ENCODE measurements around the gene PEAR1.

PEAR1 gene

DNA sequence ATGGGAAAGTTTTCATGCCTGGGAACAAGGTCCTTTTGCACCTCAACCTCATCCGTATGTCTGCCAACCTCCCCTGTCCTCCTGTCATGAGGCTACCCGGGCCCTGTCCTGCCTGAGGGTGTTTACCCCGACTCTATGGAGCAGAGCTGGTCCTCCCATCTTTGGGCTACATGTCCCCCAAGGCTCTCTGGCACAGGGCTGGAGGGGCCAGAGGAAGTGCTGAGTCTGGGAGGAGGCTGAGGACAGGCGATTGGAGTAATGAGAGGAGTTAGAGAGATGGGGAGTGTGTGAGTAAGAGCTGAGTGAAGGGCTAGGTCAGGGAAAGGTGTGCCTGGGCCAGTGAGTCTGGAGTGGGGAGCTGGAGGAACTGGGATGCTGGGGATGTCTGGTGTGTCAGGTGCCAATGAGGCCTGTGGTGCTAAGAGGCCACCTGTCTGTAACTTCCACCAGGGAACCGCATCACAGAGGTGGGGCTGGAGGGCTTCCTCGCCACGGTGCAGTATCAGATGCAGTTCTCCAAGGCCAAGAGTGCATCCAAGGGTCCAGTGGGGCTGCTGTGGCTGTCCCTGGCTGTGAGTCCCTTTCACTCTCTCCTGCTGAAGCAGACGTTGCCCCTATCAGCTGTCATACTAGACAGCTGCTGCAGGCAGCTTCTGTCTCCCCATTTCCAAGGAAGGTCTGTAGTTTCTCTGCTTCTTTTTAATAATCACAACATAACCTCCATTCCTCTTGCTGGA lies 38.6 kb downstream of the PEAR1 start:
- H3K36me3 ChIP-seq (ENCODE audit: insufficient read depth, low read length), result peaks cover 2% of the 10 kb centered on the region; the same call in 1 of the 2 replicates
- H3K4me1 ChIP-seq (ENCODE audit: insufficient read depth, low read length), result peaks cover 3% of the 10 kb centered on the region; the same call in 1 of the 2 replicates
- H3K9ac ChIP-seq (ENCODE audit: low read depth, low read length), result no peak overlapping the region
- H3K9me3 ChIP-seq (ENCODE audit: control insufficient read depth, insufficient read depth, low read length), result no peaks in the 10 kb centered on the region

DNA sequence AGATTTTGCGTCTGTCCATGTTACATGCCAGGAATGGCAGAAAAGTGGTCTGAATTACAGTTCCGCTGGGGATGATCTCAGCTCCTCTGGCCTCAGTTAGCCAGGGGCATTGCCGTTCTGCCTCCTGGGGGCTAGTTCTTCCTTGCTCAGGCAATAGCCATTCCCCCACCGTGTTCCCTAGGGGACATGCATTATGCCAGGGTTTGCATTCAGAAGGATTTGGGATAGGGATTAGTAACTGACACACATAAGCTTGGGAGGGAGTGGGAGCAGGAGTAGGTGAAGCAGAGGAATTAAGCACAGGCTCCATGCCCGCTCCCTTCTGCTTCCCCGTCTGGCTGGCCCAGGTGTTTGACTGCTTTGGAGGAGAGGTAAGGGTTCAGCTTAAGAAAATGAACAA lies 39.6 kb downstream of the PEAR1 start:
- Histone ChIP-seq H3K9me3 (ENCODE audit: control insufficient read depth, insufficient read depth, low read length) (no peaks in the 10 kb centered on the region), H3K36me3 (ENCODE audit: insufficient read depth, low read length) (peaks cover 2% of the 10 kb centered on the region; the same call in 1 of the 2 replicates), H3K9ac (ENCODE audit: low read depth, low read length) (no peak overlapping the region), H3K4me1 (ENCODE audit: insufficient read depth, low read length) (peaks cover 3% of the 10 kb centered on the region; the same call in 1 of the 2 replicates)

DNA sequence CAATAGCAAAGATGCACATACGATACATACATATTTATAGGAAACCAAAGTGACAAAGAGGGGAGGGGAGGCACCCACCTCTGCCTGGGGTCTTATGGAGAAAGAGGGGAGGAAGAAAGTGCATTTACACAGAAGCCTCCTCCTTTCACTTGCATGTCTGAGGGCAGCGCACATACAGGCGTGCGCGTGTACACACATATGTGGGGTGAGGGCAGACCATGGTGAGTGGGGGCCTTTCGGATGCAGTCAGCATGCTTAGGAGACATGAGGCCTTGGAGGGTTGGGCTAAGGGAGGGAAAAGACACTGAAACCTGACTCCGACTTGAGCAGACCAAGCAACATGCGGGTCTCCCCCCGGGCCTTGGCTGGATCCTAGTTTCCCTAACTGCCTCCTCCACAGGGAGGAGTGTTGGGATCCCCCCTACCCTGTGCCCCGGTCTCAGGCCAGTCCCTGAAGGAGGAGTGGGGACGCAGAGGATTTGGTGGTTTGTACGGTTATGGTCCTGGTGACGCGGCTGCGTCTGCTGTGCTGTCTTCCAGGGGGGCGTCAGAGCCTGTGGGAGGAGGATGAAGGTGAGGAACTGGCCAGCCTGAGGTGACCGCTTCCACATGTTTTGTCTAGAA lies 42.1 kb downstream of the PEAR1 start:
- Histone ChIP-seq H3K4me1 (ENCODE audit: insufficient read depth, low read length) (peaks cover 3% of the 10 kb centered on the region; the same call in 1 of the 2 replicates), H3K9ac (ENCODE audit: low read depth, low read length) (no peak overlapping the region), H3K36me3 (ENCODE audit: insufficient read depth, low read length) (peaks cover 8% of the 10 kb centered on the region), H3K9me3 (ENCODE audit: control insufficient read depth, insufficient read depth, low read length) (no peaks in the 10 kb centered on the region)

DNA sequence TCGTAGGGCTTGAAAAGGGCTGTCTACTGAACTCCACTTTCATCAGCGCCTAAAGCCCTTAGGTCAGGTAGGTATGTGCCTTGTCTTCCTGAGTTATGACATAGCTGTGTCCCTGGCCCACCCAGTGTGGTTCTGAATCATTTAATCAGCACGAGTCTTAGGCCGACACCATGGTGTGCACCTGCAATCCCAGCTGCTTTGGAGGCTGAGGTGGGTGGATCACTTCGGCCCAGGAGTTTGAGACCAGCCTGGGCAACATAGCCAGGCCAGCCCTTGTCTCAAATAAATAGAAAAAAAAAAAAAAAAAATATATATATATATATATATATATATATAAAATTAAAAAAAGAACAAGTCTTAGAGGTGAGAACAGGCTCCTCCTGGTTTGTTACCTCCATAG lies 42.7 kb downstream of the PEAR1 start:
- peaks cover 3% of the 10 kb centered on the region; the same call in 1 of the 2 replicates for H3K4me1 ChIP-seq (ENCODE audit: insufficient read depth, low read length)
- no peak overlapping the region for H3K9ac ChIP-seq (ENCODE audit: low read depth, low read length)
- H3K36me3 ChIP-seq (ENCODE audit: insufficient read depth, low read length), result peaks cover 8% of the 10 kb centered on the region
- no peaks in the 10 kb centered on the region for H3K9me3 ChIP-seq (ENCODE audit: control insufficient read depth, insufficient read depth, low read length)

DNA sequence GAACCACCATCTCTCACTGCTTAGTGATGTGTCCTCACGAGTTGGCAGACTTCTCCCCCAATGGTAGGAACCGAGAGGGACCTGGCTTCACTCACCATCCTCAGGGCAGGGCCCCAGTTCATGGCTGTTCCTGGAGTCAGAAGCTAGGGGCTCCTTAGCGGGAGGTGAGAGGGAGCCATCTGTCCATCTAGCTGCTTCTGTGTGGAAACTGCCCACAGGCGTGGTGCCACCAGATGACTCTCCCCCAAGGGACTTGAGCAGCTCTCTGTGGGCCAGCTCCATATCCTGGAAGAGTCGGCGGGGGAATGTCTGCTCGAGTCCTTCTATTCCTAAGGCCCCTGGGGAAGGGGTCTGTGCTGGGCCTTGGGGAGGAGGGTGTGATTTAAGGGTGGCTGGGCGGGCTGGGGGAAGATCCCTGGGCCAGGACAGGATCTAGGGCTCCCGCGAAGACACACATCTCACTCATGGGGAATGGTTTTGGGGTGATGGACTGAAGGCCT lies 43.3 kb downstream of the PEAR1 start:
- Histone ChIP-seq H3K36me3 (ENCODE audit: insufficient read depth, low read length) (peaks cover 8% of the 10 kb centered on the region), H3K9ac (ENCODE audit: low read depth, low read length) (no peak overlapping the region), H3K9me3 (ENCODE audit: control insufficient read depth, insufficient read depth, low read length) (no peaks in the 10 kb centered on the region), H3K4me1 (ENCODE audit: insufficient read depth, low read length) (peaks cover 3% of the 10 kb centered on the region; the same call in 1 of the 2 replicates)

DNA sequence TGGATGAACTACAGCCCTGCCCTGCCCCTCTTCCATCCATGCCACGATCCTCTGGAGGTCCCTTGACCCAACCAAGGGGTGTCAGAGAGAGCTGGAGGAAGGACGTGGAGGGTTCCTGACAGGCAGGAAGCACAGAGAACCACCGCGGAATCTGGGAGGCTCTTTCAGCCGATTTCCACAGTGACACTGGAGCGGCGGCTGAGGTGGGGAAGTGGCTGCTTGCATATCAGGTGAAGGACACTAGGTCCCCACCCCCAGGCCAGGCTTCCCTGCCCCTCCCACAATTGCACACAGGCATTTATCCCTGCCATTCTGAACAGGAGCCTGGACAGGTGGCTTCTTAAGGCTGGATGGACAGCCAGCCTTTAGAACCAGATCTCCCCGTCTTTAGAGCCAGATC lies 44.4 kb downstream of the PEAR1 start:
- Histone ChIP-seq H3K9ac (ENCODE audit: low read depth, low read length) (no peak overlapping the region), H3K9me3 (ENCODE audit: control insufficient read depth, insufficient read depth, low read length) (no peaks in the 10 kb centered on the region), H3K36me3 (ENCODE audit: insufficient read depth, low read length) (peaks cover 8% of the 10 kb centered on the region; the same call in 1 of the 2 replicates), H3K4me1 (ENCODE audit: insufficient read depth, low read length) (peaks cover 2% of the 10 kb centered on the region; the same call in 1 of the 2 replicates)

DNA sequence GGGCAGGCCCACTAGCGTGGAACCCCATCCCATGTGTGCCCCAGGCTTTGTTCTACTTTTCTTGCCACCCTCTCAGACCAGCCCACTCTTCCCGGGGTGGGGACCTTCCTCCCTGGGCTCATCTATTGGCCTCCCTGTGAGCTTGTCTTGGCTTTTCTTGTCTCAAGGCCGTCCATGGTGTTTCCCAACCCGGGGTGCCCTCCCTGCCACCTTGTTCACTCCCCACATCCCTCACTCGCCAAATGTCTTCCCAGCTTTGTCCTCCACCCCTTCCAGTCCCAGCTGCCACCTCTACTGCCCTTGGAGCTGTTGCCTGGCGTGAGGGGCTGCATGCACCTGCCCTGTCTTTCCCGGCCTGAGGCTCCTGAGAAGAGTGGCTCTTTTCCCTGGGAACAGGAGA lies 45.3 kb downstream of the PEAR1 start:
- H3K9ac ChIP-seq (ENCODE audit: low read depth, low read length), result no peak overlapping the region
- no peaks in the 10 kb centered on the region for H3K9me3 ChIP-seq (ENCODE audit: control insufficient read depth, insufficient read depth, low read length)
- H3K4me1 ChIP-seq (ENCODE audit: insufficient read depth, low read length), result no peaks in the 10 kb centered on the region
- peaks cover 14% of the 10 kb centered on the region for H3K36me3 ChIP-seq (ENCODE audit: insufficient read depth, low read length)

DNA sequence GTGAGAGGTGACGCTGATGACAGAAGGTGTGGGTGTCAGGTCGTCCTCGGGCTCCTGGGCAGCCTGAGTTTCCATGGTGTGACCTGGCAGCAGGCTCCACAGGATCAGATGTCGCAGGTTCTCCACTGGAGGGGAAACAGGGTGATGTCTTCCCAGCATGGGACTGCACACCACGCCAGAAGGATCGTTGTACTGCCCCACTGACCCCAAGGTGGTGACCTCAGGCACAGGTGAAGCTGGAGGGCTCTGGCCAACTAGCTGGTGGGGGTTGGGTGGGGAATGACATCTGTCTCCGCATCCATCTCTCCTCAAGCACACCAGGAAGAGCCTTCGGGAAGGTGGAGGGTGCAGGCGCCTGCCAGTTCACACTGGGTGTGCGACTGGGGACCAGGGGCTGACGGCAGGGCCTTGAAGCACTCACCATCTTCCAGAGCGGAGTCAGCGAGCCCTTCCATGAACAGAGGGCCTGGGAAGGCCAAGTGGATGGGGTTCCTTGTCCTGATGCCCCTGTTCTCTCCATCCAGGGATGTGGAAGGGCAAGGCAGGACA lies 46.3 kb downstream of the PEAR1 start:
- H3K36me3 ChIP-seq (ENCODE audit: insufficient read depth, low read length), result peaks cover 18% of the 10 kb centered on the region
- H3K4me1 ChIP-seq (ENCODE audit: insufficient read depth, low read length), result no peaks in the 10 kb centered on the region
- no peak overlapping the region for H3K9ac ChIP-seq (ENCODE audit: low read depth, low read length)

DNA sequence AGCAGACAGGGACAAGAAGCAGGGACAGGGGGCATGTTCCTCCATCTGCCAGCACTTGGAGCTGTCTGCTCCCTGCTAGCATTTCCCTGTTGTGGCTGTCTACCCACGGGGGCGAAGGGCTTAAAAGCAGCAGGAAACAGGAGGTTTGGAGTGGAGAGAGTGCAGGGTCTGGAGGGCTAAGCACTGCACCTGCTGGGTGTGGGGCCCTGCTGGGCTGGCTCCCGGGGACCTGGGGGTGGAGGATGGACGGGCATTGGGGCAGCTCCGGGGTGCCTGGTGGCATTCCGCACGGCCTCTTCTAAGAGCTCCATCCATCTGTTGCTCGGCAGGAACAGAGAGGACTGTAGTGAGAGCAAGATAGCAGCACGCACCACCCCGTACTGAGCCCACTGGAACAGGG lies 48.2 kb downstream of the PEAR1 start:
- H3K36me3 ChIP-seq (ENCODE audit: insufficient read depth, low read length), result peaks cover 24% of the 10 kb centered on the region

More for the DNA sequence above, 46.3 kb downstream of the PEAR1 start:
- no peaks in the 10 kb centered on the region for H3K9me3 ChIP-seq (ENCODE audit: control insufficient read depth, insufficient read depth, low read length)

DNA sequence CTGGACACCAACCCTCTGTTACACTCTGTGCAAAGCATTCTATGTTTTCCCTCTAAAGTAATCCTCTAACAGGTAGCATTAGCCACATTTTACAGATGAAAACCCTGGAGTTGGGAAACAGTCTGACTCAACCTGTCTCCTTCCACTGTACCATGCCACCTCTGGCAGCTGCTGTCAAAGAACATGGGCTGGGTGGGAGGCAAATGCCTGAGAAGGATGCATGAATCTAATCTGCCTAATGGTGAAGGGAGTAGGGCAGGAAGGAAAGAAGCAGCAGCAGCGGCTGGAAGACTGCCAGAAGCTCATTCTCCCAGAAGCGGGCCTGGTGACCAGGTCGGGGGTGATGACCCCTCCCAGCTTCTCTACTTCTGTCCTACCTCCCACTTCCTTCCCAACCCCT lies 48.7 kb downstream of the PEAR1 start:
- H3K9me3 ChIP-seq (ENCODE audit: control insufficient read depth, insufficient read depth, low read length), result no peaks in the 10 kb centered on the region

More for the DNA sequence above, 48.2 kb downstream of the PEAR1 start:
- Histone ChIP-seq H3K9me3 (ENCODE audit: control insufficient read depth, insufficient read depth, low read length) (no peaks in the 10 kb centered on the region), H3K4me1 (ENCODE audit: insufficient read depth, low read length) (no peaks in the 10 kb centered on the region), H3K9ac (ENCODE audit: low read depth, low read length) (no peak overlapping the region)

DNA sequence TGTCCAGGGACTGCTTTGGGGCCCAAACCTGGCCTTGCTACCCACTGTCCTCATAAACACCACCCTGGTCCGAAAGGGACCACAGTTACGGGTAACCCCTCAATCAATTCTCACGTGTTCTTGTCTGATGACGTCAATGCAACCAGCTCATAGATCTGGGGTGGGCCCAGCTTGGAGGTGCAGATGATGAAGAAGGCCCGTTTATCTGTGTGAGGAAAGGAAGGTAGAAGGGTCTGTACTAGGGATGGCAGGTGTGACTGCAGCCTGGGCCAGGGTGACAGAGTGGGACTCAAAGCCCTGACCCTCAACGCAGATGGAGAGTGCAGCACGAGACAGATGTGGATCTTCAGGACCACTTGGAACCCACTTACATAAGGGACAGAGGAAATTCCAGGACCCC lies 49.1 kb downstream of the PEAR1 start:
- Histone ChIP-seq H3K4me1 (ENCODE audit: insufficient read depth, low read length) (no peaks in the 10 kb centered on the region), H3K36me3 (ENCODE audit: insufficient read depth, low read length) (peaks cover 27% of the 10 kb centered on the region), H3K9me3 (ENCODE audit: control insufficient read depth, insufficient read depth, low read length) (no peaks in the 10 kb centered on the region), H3K9ac (ENCODE audit: low read depth, low read length) (no peak overlapping the region)

More for the DNA sequence above, 48.7 kb downstream of the PEAR1 start:
- Histone ChIP-seq H3K36me3 (ENCODE audit: insufficient read depth, low read length) (peaks cover 27% of the 10 kb centered on the region), H3K4me1 (ENCODE audit: insufficient read depth, low read length) (no peaks in the 10 kb centered on the region), H3K9ac (ENCODE audit: low read depth, low read length) (no peak overlapping the region)

DNA sequence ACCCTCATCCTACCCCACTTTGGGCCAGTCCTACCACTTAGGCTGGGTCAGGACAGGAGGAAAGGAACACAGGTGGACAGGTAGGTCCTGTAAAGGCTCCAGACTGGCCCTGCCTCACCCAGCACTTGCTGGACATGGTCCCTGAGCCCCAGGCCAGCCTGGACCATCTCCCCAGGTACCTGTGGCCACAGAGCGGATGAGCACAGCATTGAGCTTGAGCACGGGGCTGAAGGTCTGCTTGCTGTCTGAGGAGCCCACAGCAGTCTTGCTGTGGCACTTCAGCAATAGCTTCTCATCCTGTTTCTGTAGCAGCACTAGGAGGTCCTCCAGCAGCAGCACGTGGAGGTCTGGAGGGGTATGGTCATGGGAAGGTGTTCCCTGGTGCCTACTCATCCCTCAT lies 50.2 kb downstream of the PEAR1 start:
- Histone ChIP-seq H3K9me3 (ENCODE audit: control insufficient read depth, insufficient read depth, low read length) (no peaks in the 10 kb centered on the region), H3K4me1 (ENCODE audit: insufficient read depth, low read length) (no peaks in the 10 kb centered on the region), H3K9ac (ENCODE audit: low read depth, low read length) (no peak overlapping the region), H3K36me3 (ENCODE audit: insufficient read depth, low read length) (peaks cover 34% of the 10 kb centered on the region)

DNA sequence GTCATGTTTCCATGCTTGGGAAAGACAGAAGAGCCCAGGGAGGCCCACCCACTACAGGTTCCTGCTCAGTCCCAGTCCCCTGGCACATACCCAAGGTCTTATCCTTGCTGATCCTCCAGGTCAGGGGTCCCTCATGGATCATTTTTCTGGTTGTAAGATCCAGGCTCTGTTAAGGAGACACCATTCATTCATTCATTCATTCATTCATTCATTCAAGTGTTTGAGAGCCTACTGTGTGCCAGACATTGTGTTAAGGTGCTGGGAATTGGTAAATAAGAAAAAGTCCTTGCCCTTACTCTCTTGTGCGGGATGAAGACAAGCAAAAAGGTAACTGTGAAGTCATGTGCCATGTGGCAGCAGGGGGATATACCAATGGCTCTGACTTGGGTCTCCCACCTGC lies 50.8 kb downstream of the PEAR1 start:
- no peak overlapping the region for H3K9ac ChIP-seq (ENCODE audit: low read depth, low read length)
- H3K4me1 ChIP-seq (ENCODE audit: insufficient read depth, low read length), result no peaks in the 10 kb centered on the region
- peaks cover 33% of the 10 kb centered on the region for H3K36me3 ChIP-seq (ENCODE audit: insufficient read depth, low read length)
- no peaks in the 10 kb centered on the region for H3K9me3 ChIP-seq (ENCODE audit: control insufficient read depth, insufficient read depth, low read length)

DNA sequence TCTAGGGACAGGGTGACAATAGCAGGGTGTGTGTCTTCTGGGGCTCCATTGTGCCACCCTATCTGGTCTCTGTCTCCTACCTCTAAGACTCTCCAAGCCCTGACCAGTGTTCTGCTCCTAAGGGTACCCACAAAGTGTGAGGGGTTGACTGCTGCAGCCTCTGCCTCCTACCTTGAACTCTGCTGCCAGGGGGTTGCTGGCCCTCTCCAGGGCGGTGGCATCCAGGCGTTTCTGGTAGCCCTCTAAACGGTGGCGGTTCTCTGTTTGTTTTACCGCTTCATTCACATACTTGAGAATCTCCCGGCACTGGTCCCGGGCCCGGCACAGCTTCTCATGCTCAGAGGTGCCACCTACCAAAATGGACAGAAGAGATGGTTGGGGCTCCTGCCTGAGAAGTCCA lies 51.3 kb downstream of the PEAR1 start:
- H3K9me3 ChIP-seq (ENCODE audit: control insufficient read depth, insufficient read depth, low read length), result no peaks in the 10 kb centered on the region

More for the DNA sequence above, 51.3 kb downstream of the PEAR1 start:
- H3K36me3 ChIP-seq (ENCODE audit: insufficient read depth, low read length), result peaks cover 28% of the 10 kb centered on the region
- H3K9ac ChIP-seq (ENCODE audit: low read depth, low read length), result no peak overlapping the region
- no peaks in the 10 kb centered on the region for H3K4me1 ChIP-seq (ENCODE audit: insufficient read depth, low read length)
